ENCODE results near the gene PLEKHG2. TPM values are rescaled to one million over a fixed set of nuclear protein-coding genes. Genes with fewer than 3 reads are reported as not detected.

PLEKHG2 gene
- total and polyA plus RNA-seq, 2 experiments from 2014 or later = 25.3 to 34.0 TPM

DNA sequence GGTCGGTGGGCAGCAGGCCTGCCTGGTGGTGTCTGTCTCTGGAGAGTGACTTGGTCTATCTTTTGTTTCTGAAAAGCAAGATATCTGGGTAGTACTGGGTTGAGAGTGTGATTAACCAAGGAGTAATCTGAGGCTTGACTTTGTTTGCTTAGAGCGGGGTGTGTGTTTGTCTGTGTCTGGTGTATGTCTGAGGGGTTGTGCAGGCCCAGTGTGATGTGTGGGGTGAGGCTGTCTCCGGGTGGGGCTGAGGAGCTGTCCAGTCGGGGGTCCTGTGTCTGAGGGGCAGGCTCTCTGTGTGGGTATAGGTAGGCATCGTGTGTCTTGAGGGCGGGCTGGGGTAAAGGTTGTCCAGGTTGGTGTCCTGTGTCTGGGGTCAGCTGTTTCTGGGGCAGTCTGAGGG, 57.1 kb downstream of the PLEKHG2 start:
- no peaks in the 10 kb centered on the region for H3K9me2 ChIP-seq (replicated peaks; ENCODE audit: insufficient read depth)
- H3K36me3 ChIP-seq (replicated peaks; ENCODE audit: insufficient read depth, low read depth) = no peaks in the 10 kb centered on the region
- 81% methylated on average over 6 of the region's 6 CpGs for WGBS (ENCODE audit: low lambda C conversion rate, missing lambda C conversion rate)
- H3K27ac ChIP-seq = no peak overlapping the region
- H2AFZ ChIP-seq = no peak overlapping the region
- H3K27me3 ChIP-seq = no peaks in the 10 kb centered on the region
- H3K79me2 ChIP-seq = no peaks in the 10 kb centered on the region
- H3K4me3 ChIP-seq = no peak overlapping the region
- no peaks in the 10 kb centered on the region for H4K20me1 ChIP-seq (ENCODE audit: insufficient read depth, poor library complexity, severe bottlenecking)
- TF ChIP-seq, protein P1, sequence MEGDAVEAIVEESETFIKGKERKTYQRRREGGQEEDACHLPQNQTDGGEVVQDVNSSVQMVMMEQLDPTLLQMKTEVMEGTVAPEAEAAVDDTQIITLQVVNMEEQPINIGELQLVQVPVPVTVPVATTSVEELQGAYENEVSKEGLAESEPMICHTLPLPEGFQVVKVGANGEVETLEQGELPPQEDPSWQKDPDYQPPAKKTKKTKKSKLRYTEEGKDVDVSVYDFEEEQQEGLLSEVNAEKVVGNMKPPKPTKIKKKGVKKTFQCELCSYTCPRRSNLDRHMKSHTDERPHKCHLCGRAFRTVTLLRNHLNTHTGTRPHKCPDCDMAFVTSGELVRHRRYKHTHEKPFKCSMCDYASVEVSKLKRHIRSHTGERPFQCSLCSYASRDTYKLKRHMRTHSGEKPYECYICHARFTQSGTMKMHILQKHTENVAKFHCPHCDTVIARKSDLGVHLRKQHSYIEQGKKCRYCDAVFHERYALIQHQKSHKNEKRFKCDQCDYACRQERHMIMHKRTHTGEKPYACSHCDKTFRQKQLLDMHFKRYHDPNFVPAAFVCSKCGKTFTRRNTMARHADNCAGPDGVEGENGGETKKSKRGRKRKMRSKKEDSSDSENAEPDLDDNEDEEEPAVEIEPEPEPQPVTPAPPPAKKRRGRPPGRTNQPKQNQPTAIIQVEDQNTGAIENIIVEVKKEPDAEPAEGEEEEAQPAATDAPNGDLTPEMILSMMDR (IDR thresholded peaks at IDR 0.05; ENCODE audit: poor library complexity) = no peak
- TF ChIP-seq EZH2phosphoT487 (IDR thresholded peaks at IDR 0.05; ENCODE audit: low read depth, severe bottlenecking, unreplicated experiment) (no peak), EZH2 (IDR thresholded peaks at IDR 0.05; ENCODE audit: borderline replicate concordance) (no peak)
- no peak overlapping the region for H3K4me2 ChIP-seq
- no peaks in the 10 kb centered on the region for H3K4me1 ChIP-seq (ENCODE audit: insufficient read depth)
- no peak for DNase-seq (ENCODE audit: low spot score)
- no peaks in the 10 kb centered on the region for H3K9me3 ChIP-seq (ENCODE audit: low read depth)

DNA sequence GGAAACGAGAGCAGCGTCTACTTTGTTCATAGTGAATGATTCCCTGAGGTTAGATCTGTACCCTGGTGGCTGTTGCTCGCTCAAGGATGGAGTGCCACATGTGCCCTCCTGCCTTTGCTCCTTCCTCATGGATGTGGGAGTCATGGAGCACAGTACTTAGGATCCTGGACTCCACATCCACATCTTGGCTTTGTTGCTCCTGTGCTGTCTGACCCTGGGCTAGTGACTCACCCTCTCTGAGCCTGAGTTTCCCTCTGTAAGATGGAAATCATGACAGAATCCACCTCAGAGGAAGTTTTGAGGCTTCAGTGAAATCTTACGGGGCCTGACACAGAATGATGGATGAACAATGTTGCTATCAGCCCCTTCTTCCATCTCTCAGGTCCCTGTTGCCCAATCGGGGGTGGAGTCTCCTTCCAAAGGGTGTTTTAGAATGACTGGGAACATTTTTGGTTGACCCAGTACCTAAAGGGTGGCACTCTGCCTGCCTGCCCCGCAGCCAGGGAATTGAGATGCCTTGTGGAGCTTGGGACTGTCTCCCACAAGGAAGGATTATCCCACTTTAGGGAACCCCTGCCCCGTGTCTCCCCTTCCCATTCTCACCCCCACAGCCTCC, 58.4 kb downstream of the PLEKHG2 start:
- Histone ChIP-seq H3K27me3 (no peaks in the 10 kb centered on the region), H3K79me2 (no peaks in the 10 kb centered on the region), H3K27ac (no peak overlapping the region), H2AFZ (no peak overlapping the region), H3K36me3 (replicated peaks; ENCODE audit: insufficient read depth, low read depth) (no peaks in the 10 kb centered on the region), H3K9me3 (ENCODE audit: low read depth) (no peaks in the 10 kb centered on the region), H3K4me2 (no peak overlapping the region), H4K20me1 (ENCODE audit: insufficient read depth, poor library complexity, severe bottlenecking) (no peaks in the 10 kb centered on the region), H3K4me1 (ENCODE audit: insufficient read depth) (no peaks in the 10 kb centered on the region), H3K9me2 (replicated peaks; ENCODE audit: insufficient read depth) (no peaks in the 10 kb centered on the region), H3K4me3 (no peak overlapping the region)
- DNase-seq (ENCODE audit: low spot score) = no peak
- WGBS (ENCODE audit: low lambda C conversion rate, missing lambda C conversion rate) = 89% methylated on average over 7 of the region's 7 CpGs
- no peak for TF ChIP-seq EZH2 (IDR thresholded peaks at IDR 0.05; ENCODE audit: borderline replicate concordance)
- TF ChIP-seq, protein P1 (IDR thresholded peaks at IDR 0.05; ENCODE audit: poor library complexity) = no peak
- TF ChIP-seq EZH2phosphoT487 (IDR thresholded peaks at IDR 0.05; ENCODE audit: low read depth, severe bottlenecking, unreplicated experiment) = no peak

DNA sequence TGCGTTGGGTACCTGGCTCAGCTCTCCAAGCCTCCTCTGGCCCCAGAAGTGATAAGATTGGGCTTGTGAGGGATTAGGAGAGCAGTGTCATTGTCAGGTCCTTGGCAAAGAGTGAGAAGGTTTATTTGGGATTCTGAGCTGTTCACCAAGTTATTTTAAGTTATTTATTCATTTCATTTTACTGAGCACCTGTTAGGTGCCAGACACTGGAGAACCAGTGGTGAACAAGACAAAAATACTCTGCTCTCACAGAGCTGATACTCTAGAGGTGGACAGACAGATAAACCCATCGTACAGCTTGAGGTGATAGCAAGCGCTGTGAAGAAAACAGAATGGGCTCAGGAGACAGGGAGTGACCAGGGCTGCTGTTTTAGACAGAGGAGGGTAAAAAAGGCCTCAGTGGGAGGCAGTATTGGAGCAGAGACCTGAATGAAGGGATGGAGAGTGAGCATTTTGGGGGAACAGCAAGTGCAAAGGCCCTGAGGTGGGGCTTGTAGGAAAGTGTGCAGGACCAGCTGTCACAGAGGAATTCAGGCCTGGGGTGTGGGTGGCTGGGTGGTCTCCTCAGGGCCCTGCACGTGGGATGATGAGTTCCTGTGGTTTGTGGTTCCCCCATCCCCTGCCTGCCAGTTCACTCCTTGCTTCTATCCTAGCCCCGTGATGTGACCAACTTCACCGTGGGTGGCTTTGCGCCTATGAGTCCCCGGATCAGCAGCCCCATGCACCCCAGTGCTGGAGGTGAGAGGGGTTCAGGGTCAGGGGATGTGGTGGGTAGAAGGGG, 59.5 kb downstream of the PLEKHG2 start:
- H3K4me1 ChIP-seq (ENCODE audit: insufficient read depth) = no peaks in the 10 kb centered on the region
- H3K9me3 ChIP-seq (ENCODE audit: low read depth) = no peaks in the 10 kb centered on the region
- H2AFZ ChIP-seq = no peak overlapping the region
- no peak overlapping the region for H3K4me2 ChIP-seq
- TF ChIP-seq, protein P1 (IDR thresholded peaks at IDR 0.05; ENCODE audit: poor library complexity) = no peak
- H3K79me2 ChIP-seq = no peaks in the 10 kb centered on the region
- H3K4me3 ChIP-seq = no peak overlapping the region
- H3K9me2 ChIP-seq (replicated peaks; ENCODE audit: insufficient read depth) = no peaks in the 10 kb centered on the region
- DNase-seq (ENCODE audit: low spot score) = no peak
- 95% methylated on average over 8 of the region's 8 CpGs for WGBS (ENCODE audit: low lambda C conversion rate, missing lambda C conversion rate)
- no peaks in the 10 kb centered on the region for H3K27me3 ChIP-seq
- no peaks in the 10 kb centered on the region for H3K36me3 ChIP-seq (replicated peaks; ENCODE audit: insufficient read depth, low read depth)
- H4K20me1 ChIP-seq (ENCODE audit: insufficient read depth, poor library complexity, severe bottlenecking) = no peaks in the 10 kb centered on the region
- H3K27ac ChIP-seq = no peak overlapping the region
